Neural progenitor cell (in vitro differentiated cells): Measurements from ENCODE around the gene RNF144B. TPM values are rescaled to one million over a fixed set of nuclear protein-coding genes. Genes with fewer than 3 reads are reported as not detected.
A peak's percentile ranks its signal among the peaks of the same experiment; 100 is the strongest.

Source experiments
- DNase-seq: peaks from one replicate; pipeline ENCODE4 v3.0.0-alpha.2; 2016; ENCODE audit warnings: low spot score
- H2AFZ ChIP-seq: fragments of 200-600 bp; sonication (generic); replicated peaks from 2 replicates; pipeline ENCODE4 v1.6.1; 2016; ENCODE audit warnings: antibody characterized with exemption
- H3F3A ChIP-seq: fragments of 200-600 bp; sonication (generic); 2 replicates; pipeline ENCODE4 v1.6.1; 2016; ENCODE audit warnings: antibody characterized with exemption, low read depth
- H3K27ac ChIP-seq: fragments of 200-600 bp; sonication (generic); 2 replicates; pipeline ENCODE4 v1.5.1; 2016; ENCODE audit warnings: mild to moderate bottlenecking
- H3K27me3 ChIP-seq: fragments of 200-600 bp; sonication (generic); 2 replicates; pipeline ENCODE4 v1.6.1; 2016; ENCODE audit warnings: mild to moderate bottlenecking, moderate library complexity
- H3K36me3 ChIP-seq: fragments of 200-600 bp; sonication (generic); 2 replicates; pipeline ENCODE4 v1.5.1; 2016
- H3K4me1 ChIP-seq: fragments of 200-600 bp; sonication (generic); 2 replicates; pipeline ENCODE4 v1.6.1; 2016; ENCODE audit warnings: mixed run types
- H3K4me2 ChIP-seq: fragments of 200-600 bp; sonication (generic); 2 replicates; pipeline ENCODE4 v1.6.1; 2016
- H3K4me3 ChIP-seq: fragments of 200-600 bp; sonication (generic); 2 replicates; pipeline ENCODE4 v1.5.1; 2016
- H3K79me2 ChIP-seq: fragments of 200-600 bp; sonication (generic); 2 replicates; pipeline ENCODE4 v1.6.1; 2016; ENCODE audit warnings: low read depth
- H3K9ac ChIP-seq: fragments of 200-600 bp; sonication (generic); 2 replicates; pipeline ENCODE4 v1.6.1; 2016
- H3K9me3 ChIP-seq: fragments of 200-600 bp; sonication (generic); 2 replicates; pipeline ENCODE4 v1.5.1; 2016; ENCODE audit warnings: low read depth
- H4K20me1 ChIP-seq: fragments of 200-600 bp; sonication (generic); 2 replicates; pipeline ENCODE4 v1.6.1; 2016; ENCODE audit warnings: low read depth
- H3K27ac Mint-ChIP-seq: 3 replicates; pipeline ENCODE4 v1.8.0; 2021; ENCODE audit warnings: mixed read lengths
- H3K27me3 Mint-ChIP-seq: 2 replicates; pipeline ENCODE4 v1.8.0; 2022; ENCODE audit warnings: low read depth, mild to moderate bottlenecking, inconsistent platforms, moderate library complexity, mixed read lengths; ENCODE audit not compliant: insufficient read depth
- H3K36me3 Mint-ChIP-seq: 3 replicates; pipeline ENCODE4 v1.8.0; 2021; ENCODE audit warnings: mixed read lengths
- H3K4me1 Mint-ChIP-seq: 3 replicates; pipeline ENCODE4 v1.8.0; 2021; ENCODE audit warnings: mixed read lengths
- H3K4me3 Mint-ChIP-seq: 3 replicates; pipeline ENCODE4 v1.8.0; 2021; ENCODE audit warnings: mild to moderate bottlenecking, moderate library complexity, mixed read lengths
- H3K9me3 Mint-ChIP-seq: 3 replicates; pipeline ENCODE4 v1.8.0; 2020; ENCODE audit warnings: mixed read lengths
- CTCF ChIP-seq: fragments of 200-600 bp; sonication (generic); IDR thresholded peaks from 2 replicates; pipeline ENCODE4 v1.5.1; 2017; ENCODE audit warnings: antibody characterized with exemption, mild to moderate bottlenecking
- EZH2 ChIP-seq: fragments of 200-600 bp; sonication (generic); IDR thresholded peaks from 2 replicates; pipeline ENCODE4 v1.6.1; 2017; ENCODE audit warnings: antibody characterized with exemption, mild to moderate bottlenecking, moderate library complexity
- EZH2phosphoT487 ChIP-seq: fragments of 200-600 bp; sonication (generic); IDR thresholded peaks from 2 replicates; pipeline ENCODE4 v1.6.1; 2017; ENCODE audit warnings: antibody characterized with exemption
- total RNA-seq: library from RNA; depleted of rRNA; stranded (reverse); fragments of >200 nt; gene quantifications from 2 replicates; pipeline ENCODE4 v1.2.3, GENCODE V29; 2015; ENCODE audit warnings: low replicate concordance

Gene RNF144B
- total RNA-seq: 0.15 and 0.75 TPM in 2 replicates

DNA sequence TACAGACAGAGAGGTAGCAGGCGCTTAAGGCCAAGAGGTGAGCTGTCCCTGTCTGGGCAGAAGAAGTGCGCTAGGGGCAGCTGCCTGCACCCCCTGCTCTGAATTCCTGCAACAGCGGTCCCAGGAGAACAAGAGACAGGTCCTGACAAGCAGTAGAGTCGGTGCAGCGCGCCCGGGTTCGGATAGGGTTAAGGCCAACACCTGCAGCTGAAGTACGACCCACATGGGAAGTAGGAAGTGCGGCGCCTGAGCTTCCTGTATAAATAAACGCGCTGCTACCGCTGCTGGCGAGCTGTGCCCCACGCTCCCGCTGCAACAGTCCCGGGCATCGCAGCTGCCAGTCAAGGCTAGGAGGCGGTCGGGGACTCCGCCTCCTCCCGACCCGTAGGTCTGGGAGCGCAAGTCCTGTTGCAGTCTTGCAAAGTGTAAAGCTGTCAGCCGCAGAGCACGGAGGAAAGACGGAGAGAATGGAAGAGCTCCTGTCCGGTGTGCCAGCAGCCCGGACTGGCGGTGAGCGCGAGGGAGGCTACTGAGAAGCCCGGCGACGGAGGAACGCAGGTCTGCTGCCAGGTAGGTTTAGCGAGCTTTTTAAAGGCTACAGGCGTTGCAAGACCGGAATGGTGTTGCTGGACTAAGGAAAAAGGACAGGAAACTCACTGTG lies at the start of gene RNF144B:
TSS of gene RNF144B (plus strand) at position 290 of the 661 bp plus-strand sequence. CDS start 12,185 bp downstream, outside the sequence.
- Histone ChIP-seq H3K9me3 (no peaks in the 10 kb centered on the region), H3K27me3 (peaks cover 37% of the 10 kb centered on the region), H3K36me3 (no peaks in the 10 kb centered on the region), H3K4me3 (peak within 1 kb of the TSS; percentile 50), H4K20me1 (no peaks in the 10 kb centered on the region), H3K9ac (no peak within 1 kb of the TSS), H3K4me2 (peak within 1 kb of the TSS; percentile 82), H3K27ac (no peak within 1 kb of the TSS), H3K79me2 (no peaks in the 10 kb centered on the region), H3F3A (peaks cover 9% of the 10 kb centered on the region), H2AFZ (peak within 1 kb of the TSS; percentile 85), H3K4me1 (no peaks in the 10 kb centered on the region)
- peaks cover 13% of the 10 kb centered on the region for H3K4me1 Mint-ChIP-seq
- no peak within 1 kb of the TSS for H3K27ac Mint-ChIP-seq
- peaks cover 9% of the 10 kb centered on the region for H3K27me3 Mint-ChIP-seq
- TF ChIP-seq EZH2 (peak; percentile 57), CTCF (no peak)
- peak within 1 kb of the TSS; percentile 85 for H3K4me3 Mint-ChIP-seq
- H3K36me3 Mint-ChIP-seq: no peaks in the 10 kb centered on the region
- peak; percentile 87 for DNase-seq
- H3K9me3 Mint-ChIP-seq: no peaks in the 10 kb centered on the region

DNA sequence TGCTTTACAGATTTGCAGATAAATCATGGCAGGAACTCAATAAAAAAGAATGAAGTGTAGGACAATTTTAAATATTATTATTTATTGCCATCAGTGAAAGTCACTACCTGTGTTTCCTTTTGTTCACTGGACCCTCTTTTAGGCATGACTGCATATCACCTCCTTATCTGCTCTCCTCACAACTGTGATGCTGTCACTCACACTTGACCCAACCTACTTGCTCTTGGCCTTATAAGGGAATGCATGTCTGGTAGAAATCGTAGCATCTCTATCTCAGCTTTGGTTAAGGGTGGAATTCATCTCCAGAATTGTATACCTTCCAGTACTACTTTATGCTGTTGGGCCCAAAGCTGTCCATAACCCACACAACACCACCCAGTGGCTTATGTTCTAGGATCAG lies 47.6 kb upstream of the RNF144B start:
- H3K4me3 ChIP-seq: no peak overlapping the region
- TF ChIP-seq EZH2 (no peak), EZH2phosphoT487 (no peak), CTCF (no peak)
- H3K9me3 Mint-ChIP-seq: no peaks in the 10 kb centered on the region
- H3K9ac ChIP-seq: no peak overlapping the region
- peaks cover 3% of the 10 kb centered on the region for H3K27me3 Mint-ChIP-seq
- no peaks in the 10 kb centered on the region for H4K20me1 ChIP-seq
- no peak overlapping the region for H2AFZ ChIP-seq
- peaks cover 12% of the 10 kb centered on the region for H3K4me1 ChIP-seq
- no peak for DNase-seq
- H3K4me1 Mint-ChIP-seq: peaks cover 20% of the 10 kb centered on the region
- H3K9me3 ChIP-seq: no peaks in the 10 kb centered on the region
- H3K27me3 ChIP-seq: no peaks in the 10 kb centered on the region
- no peaks in the 10 kb centered on the region for H3K36me3 ChIP-seq
- H3K4me3 Mint-ChIP-seq: no peak overlapping the region
- H3K79me2 ChIP-seq: no peaks in the 10 kb centered on the region
- no peaks in the 10 kb centered on the region for H3F3A ChIP-seq
- no peaks in the 10 kb centered on the region for H3K36me3 Mint-ChIP-seq
- H3K27ac Mint-ChIP-seq: no peak overlapping the region
- no peak overlapping the region for H3K27ac ChIP-seq
- H3K4me2 ChIP-seq: no peak overlapping the region

- H3K27ac ChIP-seq: no peak overlapping the region
- H3K36me3 Mint-ChIP-seq: no peaks in the 10 kb centered on the region
- H3K4me3 ChIP-seq: no peak overlapping the region
- H4K20me1 ChIP-seq: no peaks in the 10 kb centered on the region
- H2AFZ ChIP-seq: no peak overlapping the region
- H3K4me1 Mint-ChIP-seq: peaks cover 15% of the 10 kb centered on the region
- H3K4me1 ChIP-seq: peaks cover 10% of the 10 kb centered on the region
- TF ChIP-seq CTCF (no peak), EZH2 (no peak), EZH2phosphoT487 (no peak)
- H3K4me2 ChIP-seq: no peak overlapping the region
- H3K27ac Mint-ChIP-seq: peak overlapping the region; percentile 26
- H3K9ac ChIP-seq: no peak overlapping the region
- H3K4me3 Mint-ChIP-seq: no peak overlapping the region
- no peaks in the 10 kb centered on the region for H3K79me2 ChIP-seq
- H3K9me3 ChIP-seq: no peaks in the 10 kb centered on the region
- no peaks in the 10 kb centered on the region for H3K36me3 ChIP-seq
- no peak for DNase-seq
- no peaks in the 10 kb centered on the region for H3F3A ChIP-seq
- H3K27me3 Mint-ChIP-seq: peaks cover 3% of the 10 kb centered on the region
- no peaks in the 10 kb centered on the region for H3K27me3 ChIP-seq
- H3K9me3 Mint-ChIP-seq: no peaks in the 10 kb centered on the region
Observed at GRCh38 chr6:18340781-18341551, 46.2 kb upstream of the RNF144B start.
